ENCODE data around the gene PCP4L1.
"Not testable (repeated sequence)": the region's sequence is repeated elsewhere in the genome, so short reads cannot be mapped to it uniquely, and the experiment has no call there.

PCP4L1 gene

DNA sequence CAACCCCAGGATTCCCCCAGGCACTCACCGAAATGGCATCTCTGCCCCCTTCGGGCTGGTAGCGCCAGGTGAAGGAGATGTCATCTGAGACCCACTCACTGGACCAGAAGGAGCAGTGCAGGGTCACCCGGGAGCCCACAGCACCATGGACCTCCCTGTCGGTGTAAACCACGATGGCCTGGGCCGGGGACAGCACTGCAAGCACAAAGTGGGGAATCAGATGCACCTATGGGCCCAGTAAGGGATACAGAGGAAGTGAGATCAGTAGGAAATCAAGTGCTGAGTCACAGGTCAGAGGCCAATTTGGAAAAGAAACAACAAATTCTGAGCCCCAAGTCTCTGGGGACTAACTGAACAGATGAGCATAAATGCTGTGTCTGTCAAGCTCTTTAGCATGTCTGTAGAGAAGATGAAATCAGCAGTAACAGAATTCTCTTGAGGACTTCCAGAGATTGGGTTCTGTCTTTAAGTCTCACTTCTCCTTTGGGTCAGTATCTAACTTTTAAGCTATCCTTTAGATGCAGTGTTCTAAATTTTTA, 48.8 kb downstream of the PCP4L1 start:
- H3K4me3 ChIP-seq (ENCODE audit: low read depth, low read length), result no peak overlapping the region
- TF ChIP-seq, protein P1, sequence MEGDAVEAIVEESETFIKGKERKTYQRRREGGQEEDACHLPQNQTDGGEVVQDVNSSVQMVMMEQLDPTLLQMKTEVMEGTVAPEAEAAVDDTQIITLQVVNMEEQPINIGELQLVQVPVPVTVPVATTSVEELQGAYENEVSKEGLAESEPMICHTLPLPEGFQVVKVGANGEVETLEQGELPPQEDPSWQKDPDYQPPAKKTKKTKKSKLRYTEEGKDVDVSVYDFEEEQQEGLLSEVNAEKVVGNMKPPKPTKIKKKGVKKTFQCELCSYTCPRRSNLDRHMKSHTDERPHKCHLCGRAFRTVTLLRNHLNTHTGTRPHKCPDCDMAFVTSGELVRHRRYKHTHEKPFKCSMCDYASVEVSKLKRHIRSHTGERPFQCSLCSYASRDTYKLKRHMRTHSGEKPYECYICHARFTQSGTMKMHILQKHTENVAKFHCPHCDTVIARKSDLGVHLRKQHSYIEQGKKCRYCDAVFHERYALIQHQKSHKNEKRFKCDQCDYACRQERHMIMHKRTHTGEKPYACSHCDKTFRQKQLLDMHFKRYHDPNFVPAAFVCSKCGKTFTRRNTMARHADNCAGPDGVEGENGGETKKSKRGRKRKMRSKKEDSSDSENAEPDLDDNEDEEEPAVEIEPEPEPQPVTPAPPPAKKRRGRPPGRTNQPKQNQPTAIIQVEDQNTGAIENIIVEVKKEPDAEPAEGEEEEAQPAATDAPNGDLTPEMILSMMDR (IDR thresholded peaks at IDR 0.05; ENCODE audit: insufficient read depth, low read depth, low read length, missing control alignments), result no peak
- peak; percentile 38 for DNase-seq (ENCODE audit: low read depth)

DNA sequence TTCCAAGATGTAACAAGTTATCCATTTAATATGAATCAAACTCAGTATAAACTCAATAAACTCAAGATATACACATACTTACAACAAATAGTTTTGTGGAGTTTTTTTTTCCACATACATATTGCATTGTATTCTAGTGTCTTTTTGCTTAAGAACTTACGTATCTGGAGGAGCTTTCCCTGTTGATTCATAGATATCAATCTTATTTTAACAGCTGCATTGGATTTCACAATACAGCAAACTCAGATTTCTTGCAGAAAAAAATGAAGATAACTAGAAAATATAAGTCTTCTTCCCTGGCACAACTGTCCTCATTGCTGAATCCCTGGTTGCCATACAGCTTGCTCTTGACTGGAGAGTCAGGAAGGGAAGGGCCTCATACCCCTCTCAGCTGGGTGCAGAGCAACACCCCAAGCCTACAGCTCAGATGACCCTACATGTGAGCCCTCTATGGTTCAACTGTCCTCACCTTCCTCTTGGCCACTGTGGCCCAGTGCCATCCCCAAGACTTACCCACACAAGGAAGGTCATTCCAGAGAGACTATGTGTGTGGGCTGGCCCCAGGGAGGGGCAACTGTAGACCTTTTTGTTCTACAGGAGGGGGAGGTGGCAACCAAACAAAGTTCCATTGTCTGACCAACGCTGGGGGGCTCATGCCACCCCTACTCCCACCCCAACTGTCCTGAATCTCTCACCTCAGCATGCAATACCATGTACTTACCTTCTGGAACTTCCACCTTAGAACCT, 49.5 kb downstream of the PCP4L1 start:
- DNase-seq (ENCODE audit: low read depth), result no peak
- TF ChIP-seq, protein P1 (IDR thresholded peaks at IDR 0.05; ENCODE audit: insufficient read depth, low read depth, low read length, missing control alignments), result no peak
- H3K4me3 ChIP-seq (ENCODE audit: low read depth, low read length), result no peak overlapping the region

DNA sequence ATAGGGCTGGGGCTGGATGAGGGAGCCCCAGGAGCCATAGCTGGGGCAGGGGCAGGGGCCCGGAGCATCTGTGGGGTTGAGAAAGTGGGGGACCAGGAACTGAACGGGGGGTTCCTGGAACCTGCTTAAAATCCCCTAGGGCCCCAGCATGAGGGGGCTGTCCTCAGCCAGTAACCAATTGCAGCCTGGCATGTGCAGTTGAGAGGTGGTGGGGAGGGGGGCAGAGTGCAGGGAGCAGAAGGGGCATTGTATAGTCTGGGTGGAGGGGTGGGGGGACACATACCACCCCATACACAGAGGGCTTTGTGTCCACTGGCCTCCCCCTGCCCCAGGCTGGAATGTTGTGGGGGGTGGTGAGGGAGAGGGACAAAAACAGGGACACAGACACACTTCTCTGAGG, 51.3 kb downstream of the PCP4L1 start, which contains the start of gene MPZ:
MPZ (minus strand) TSS at position 101 of the 400 bp plus-strand sequence; CDS start at position 38, 63 bp downstream.
- TF ChIP-seq, protein P1 (IDR thresholded peaks at IDR 0.05; ENCODE audit: insufficient read depth, low read depth, low read length, missing control alignments), result no peak
- DNase-seq (ENCODE audit: low read depth), result no peak
- H3K4me3 ChIP-seq (ENCODE audit: low read depth, low read length), result no peak within 1 kb of the TSS

DNA sequence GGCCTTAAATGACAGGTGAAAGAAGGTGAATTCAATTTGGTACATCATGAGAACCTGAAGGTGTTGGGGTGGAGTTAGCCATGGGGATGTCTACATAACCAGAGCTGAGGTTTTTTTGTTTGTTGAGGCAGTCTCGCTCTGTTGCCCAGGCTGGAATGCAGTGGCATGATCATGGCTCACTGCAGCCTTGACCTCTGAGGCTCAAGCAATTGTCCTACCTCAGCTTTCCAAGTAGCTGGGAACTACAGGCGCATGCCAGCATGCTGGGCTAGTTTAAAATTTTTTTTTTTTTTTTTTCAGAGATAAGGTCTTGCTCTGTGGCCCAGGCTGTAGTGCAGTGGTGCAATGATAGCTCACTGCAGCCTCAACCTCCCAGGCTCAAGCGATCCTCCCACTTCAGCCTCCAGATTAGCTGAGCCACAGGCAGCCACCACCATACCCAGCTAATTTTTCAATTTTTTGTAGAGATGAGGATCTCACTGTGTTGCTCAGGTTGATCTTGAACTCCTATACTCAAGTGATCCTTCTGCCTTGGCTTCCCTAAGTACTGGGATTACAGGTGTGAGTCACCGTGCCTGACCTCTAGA, 53.1 kb downstream of the PCP4L1 start:
- H3K4me3 ChIP-seq (ENCODE audit: low read depth, low read length), result no peak overlapping the region
- DNase-seq (ENCODE audit: low read depth), result no peak
- TF ChIP-seq, protein P1 (IDR thresholded peaks at IDR 0.05; ENCODE audit: insufficient read depth, low read depth, low read length, missing control alignments), result no peak

DNA sequence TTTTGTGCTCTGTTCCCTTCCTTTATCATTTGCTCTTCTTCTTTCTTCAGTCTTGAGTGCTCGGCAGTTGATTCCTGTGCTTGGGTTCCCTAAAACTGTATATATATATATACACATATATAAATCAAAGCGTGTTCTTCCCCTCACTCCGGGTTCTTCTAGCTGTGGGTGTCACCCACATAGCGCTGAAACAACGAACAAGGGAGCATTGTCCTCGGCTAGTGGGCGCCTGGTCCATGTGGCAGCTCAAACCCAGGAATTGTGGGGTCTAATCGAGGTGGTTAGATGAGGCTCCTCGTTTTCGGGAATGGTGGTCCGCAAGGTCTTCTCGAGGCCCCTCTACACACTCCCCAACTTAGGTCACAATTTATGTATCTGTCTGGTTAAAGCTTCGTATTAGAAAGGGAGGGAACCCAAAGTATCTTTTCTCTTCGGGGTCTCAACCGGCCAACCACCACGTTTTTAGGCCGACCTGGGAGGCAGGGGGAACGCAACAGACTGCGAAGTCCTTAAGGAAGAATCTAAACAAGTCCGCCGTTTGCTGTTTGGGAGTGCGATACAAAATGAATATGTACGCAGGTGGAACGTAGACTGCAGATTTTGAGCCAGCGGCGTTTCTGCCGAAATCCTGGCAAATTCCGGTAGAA, 55.1 kb downstream of the PCP4L1 start:
- no peak for DNase-seq (ENCODE audit: low read depth)
- TF ChIP-seq, protein P1 (IDR thresholded peaks at IDR 0.05; ENCODE audit: insufficient read depth, low read depth, low read length, missing control alignments), result no peak
- peak overlapping the region; percentile 96 for H3K4me3 ChIP-seq (ENCODE audit: low read depth, low read length)

DNA sequence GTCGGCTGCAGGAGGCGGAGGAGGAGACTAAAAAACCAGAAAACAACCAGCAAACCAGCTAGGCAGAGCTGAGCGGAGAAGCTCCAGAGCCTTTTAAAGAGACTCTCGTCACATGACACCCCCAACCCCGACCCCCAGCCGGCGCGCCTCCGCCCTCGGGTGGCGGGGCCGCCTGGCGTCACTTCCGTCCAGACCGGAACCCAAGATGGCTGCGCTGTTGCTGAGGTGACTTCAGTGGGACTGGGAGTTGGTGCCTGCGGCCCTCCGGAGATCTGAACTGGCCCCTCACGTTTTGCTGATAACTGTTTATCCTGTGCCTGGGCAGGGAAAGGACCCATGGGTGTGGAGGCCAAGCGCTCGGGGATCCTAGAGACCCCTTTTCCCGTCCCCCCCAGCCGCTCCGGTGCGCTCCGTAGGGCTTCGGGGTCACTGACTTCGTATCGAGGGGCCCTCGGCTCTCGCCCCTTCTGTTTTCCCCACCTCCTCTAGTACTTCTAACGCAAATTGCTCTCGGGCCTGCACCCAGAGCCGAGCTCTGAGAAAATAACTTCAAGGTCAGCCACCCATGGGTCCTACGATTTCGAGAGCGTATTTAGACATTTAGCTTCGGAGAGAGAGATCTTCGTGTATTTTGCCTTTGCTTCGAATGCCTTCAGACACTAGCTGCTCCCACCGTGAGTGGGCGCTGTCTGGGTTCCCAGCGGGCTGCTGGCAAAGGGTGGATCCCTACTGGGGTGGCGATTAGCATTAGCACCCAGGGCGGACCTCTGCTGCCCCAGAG, 55.8 kb downstream of the PCP4L1 start, which contains the start of gene SDHC:
SDHC (plus strand) TSS at position 181 of the 781 bp plus-strand sequence; CDS start at position 206, 25 bp downstream.
- DNase-seq (ENCODE audit: low read depth), result peak; percentile 90
- peak within 1 kb of the TSS; percentile 96 for H3K4me3 ChIP-seq (ENCODE audit: low read depth, low read length)
- TF ChIP-seq, protein P1 (IDR thresholded peaks at IDR 0.05; ENCODE audit: insufficient read depth, low read depth, low read length, missing control alignments), result peak; percentile 29

DNA sequence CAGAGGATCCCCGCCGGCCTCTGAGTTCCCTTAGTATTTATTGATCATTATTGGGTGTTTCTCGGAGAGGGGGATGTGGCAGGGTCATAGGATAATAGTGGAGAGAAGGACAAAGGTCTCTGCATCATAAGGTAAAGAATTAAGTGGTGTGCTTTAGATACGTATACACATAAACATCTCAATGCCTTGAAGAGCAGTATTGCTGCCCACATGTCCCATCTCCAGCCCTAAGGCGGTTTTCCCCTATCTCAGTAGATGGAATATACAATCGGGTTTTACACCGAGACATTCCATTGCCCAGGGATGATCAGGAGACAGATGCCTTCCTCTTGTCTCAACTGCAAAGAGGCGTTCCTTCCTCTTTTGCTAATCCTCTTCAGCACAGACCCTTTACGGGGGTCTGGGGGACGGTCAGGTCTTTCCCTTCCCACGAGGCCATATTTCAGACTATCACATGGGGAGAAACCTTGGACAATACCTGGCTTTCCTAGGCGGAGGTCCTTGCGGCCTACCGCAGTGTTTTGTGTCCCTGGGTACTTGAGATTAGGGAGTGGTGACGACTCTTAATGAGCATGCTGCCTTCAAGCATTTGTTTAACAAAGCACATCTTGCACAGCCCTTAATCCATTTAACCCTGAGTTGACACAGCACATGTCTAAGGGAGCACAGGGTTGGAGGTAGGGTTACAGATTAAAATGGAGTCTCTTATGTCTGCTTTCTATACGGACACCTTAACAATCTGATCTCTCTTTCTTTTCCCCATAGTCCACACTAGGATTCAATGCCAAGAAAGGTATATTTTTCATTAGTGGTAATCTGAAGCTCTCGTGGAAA, 57.5 kb downstream of the PCP4L1 start:
- not testable (repeated sequence) for H3K4me3 ChIP-seq (ENCODE audit: low read depth, low read length); DNase-seq (ENCODE audit: low read depth)
